NCI-H82 (cell line): ENCODE results near the gene CSNK1E.

ENCODE experiments used
- DNase-seq: peaks from one replicate; lab custom pipeline; 2025; lab: John Stamatoyannopoulos, UW

The CSNK1E gene

GRCh38 chr22:38327805-38328204 lies 10.6 kb upstream of the CSNK1E start:
- DNase-seq = no peak

- no peak for DNase-seq
Measured at GRCh38 chr22:38327396-38327795, 10.2 kb upstream of the CSNK1E start.

GRCh38 chr22:38325587-38325986 lies 8.4 kb upstream of the CSNK1E start:
- DNase-seq = no peak

- DNase-seq = no peak
Measured at GRCh38 chr22:38320605-38321402, 3.6 kb upstream of the CSNK1E start.

DNA sequence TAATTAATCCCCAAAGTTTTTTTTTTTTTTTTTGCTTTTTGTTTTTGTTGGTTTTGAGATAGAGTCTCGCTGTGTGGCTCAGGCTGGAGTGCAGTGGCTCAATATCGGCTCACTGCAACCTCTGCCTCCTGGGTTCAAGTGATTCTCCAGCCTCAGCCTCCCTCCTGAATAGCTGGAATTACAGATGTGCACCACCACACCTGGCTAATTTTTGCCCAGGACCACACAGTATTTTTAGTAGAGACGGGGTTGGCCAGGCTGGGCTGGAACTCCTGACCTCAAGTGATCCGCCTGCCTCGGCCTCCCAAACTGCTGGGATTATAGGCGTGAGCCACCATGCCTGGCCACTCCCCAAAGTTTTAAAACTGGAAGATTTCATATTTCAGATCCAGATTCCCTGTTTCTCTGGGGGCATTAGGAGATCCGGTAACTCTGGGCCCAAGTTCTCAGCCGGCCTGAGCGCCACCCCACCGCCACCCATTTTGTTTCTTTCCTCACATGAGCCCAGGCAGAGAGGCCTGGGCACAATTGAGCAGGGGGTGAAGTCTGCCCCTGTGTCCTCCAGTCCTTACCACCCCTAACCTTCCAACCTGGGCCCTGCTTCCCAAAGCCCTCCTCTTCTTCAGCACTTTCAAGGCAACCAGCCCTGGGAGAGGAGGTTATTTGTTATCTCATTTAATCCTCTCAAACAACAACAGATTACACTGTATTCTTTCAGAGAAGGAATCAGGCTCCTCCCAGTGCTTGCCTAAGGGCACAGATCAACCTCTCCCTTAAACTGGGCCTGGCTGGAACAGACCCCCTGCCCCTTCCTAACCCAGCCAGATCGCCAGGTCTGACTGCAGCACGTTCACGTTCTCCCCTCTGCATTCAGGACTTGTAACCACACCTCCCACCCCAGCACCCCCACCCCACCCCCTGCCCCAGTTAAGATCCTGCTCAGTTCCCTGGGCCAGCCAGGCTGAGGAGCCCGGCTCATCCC lies 1.9 kb upstream of the CSNK1E start:
- DNase-seq = peak; percentile 13

- DNase-seq = no peak
Measured at GRCh38 chr22:38317995-38318715, 922 bp upstream of the CSNK1E start.

DNA sequence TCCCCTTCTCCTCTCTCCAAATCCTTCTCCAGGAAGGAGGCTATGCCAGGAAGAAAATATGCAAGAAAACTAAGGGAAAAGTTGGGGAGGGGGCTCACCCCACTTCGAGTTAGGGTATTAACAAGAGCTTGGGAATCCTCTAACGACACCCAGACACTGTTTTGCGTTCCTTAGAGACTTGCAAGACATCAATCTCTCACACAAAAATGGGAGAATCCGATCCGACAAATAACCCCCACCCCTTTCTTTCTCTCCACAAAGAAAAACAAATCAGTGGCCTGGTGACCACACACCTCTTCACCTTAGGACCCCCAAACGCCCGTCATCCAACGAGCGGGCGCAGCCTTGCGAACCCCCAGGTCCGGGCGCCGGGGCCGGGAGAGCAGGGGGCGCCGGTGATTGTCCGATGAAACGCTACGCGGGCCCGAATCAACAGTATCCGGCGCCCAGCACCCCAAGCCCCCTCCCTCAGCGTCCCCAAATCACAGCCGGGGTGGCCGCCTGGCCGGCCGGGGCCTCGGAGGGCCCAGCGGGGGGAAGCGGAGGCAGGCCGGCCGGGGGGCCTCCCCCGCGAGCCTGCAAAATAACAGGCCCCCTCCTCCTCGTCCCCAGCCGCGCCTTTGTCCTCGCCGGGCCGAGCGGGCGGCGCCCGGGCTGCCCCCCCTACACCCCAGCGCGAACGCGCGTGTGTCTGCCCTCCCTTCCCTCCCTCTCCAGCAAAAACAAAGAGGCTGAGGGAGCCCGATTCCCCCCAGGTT lies 690 bp downstream of the CSNK1E start:
- peak; percentile 56 for DNase-seq

- DNase-seq = peak; percentile 56
Measured at GRCh38 chr22:38315823-38316363, 1.3 kb downstream of the CSNK1E start.

DNA sequence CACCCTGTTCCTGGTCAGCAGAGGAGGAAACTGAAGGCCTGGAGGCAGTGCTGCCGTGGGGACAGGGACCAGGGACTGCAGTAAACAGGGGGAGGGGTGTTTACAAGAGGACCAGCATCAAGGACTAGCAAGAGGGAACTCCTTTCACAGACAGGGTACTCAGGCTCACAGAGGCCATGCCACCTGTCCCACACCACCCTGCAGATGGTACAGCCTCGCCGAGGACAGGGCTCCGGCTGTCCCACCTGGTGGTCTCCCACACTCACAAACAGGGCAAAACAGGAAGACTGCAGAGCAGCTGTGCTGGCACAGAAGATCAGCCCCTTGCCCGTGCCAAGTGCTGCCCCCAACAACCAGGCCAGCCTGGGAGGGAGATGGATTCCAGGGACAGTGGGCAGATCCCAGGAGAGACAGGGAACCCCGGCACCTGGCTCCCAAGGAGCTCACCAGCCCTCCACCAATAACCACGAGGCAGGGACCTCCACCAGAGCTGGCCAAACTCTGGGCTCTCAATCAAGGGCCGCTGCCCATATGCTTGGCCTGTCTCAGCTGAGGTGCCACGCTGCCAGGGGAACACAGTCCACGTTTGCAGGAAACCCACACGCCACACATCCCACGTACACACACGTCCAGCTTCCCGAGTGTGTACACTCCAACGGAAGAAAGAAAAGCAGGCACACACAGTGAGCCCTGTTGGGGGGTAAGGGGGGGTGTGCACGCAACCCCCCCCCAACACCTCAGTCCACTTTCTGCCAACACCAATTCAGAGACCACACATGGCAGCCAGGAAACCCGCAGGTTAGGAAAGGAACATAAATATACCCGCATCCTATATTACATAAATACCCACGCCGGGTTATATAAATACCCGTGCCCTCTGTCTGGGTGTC lies 2.1 kb downstream of the CSNK1E start:
- DNase-seq = peak; percentile 12

DNA sequence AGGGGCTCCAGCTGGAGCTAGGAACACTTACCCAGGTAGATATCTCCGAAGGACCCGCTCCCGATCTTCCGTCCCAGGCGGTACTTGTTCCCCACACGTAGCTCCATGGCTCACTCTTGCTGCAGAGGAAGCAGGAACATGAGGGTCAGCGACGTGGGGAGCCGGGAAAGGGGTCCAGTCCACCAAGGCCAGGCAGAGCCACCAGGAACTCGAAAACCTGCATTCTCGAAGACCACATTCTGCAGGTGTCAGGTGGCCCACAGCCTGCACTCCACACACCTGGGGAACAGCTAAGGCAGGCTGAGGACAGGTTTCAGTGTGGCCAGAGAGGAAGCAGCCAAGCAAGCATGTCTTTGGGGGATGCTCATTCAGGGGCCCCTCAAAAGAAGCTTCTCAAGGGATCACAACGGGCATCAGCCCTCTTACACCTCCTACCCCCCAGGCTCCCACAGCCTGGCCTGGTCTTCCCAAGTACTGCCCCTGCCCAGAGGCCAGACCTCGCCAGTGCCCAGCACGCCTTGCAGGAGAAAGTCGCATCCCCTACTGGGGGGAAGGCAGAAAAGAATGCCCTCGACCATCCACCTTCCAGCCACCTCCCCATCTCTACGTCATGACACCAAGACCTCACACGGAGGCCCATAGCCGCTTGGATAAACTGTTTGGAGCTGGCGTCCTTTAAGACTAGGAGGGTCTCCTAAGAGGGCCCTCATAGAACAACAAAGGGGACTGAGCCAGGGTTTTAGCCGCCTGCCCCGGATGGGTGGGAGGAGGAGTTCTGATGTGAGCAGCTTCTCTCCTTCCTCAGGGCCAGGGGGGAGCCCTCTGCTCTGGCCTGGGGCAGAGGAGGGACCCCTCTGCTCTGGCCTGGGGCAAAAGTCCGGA lies 2.9 kb downstream of the CSNK1E start:
- DNase-seq = no peak

- DNase-seq = no peak
Measured at GRCh38 chr22:38313384-38313955, 3.8 kb downstream of the CSNK1E start.

DNA sequence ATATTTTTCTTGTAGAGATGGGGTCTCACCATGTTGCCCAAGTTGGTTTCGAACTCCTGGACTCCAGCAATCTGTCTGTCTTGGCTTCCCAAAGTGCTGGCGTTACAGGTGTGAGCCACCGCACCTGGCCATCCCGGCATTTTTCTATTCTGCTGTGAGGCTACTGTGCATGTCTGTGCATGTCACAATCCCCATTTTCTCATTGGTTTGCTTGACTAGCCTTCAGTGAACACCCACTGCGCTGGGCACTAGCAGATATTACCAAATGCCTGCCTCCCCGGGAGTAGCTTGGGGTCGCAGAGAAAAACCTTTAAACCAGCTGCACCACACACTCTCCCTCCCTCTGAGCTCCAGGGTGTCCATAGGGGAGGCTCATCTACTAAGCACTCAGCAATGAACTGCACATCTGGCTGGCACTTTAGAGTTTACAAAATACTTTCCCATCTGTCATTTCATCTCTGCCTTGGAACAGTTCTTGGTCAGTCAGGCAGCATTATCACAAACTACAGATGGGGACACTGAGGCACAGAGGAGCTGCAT lies 4.9 kb downstream of the CSNK1E start:
- DNase-seq = no peak

- DNase-seq = no peak
Measured at GRCh38 chr22:38311323-38311620, 6.0 kb downstream of the CSNK1E start.

- no peak for DNase-seq
Measured at GRCh38 chr22:38310518-38311322, 6.5 kb downstream of the CSNK1E start.

DNA sequence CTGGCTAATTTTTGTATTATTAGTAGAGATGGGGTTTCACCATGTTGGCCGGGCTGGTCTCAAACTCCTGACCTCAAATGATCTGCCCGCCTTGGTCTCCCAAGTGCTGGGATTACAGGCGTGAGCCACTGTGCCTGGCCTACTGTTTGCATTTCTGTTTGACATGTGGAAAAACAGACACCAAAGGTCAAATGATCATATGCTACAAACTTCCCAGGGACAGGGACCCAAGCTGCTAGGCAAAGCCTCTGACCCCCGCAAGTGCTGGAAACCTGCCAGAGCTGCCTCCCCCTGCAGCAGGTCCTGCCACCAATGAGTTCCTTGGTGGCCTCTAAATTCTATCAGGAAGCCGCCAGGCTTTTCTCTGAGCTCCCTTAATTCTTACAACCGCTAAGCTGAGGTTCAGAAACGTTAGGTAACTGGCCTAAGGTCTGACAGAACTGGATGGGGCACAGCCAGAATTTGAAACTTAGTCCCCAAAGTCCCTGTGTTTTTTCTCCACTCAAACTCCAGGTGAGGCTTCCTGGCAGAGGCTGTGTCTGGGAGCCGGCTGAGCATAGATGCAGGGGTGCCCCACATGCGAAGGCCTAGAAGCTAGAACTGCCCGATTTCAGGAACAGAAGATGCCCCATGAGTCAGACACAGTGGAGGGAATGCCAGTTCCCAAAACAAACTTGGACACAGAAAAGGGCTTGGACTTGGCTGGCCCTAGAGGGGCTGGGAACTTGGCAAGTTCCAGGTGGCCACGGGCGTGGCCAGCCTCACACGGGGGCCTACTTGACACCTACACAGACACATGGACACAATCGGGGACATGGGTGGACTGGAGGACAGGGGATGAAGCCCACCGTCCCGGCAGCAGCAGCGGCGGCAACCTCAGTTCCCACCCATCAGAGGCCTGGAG lies 7.4 kb downstream of the CSNK1E start:
- peak; percentile 24 for DNase-seq

GRCh38 chr22:38308791-38309498 lies 8.3 kb downstream of the CSNK1E start:
- DNase-seq = no peak
